Ishikawa (cell line): Measurements from ENCODE around the gene FAM107A.

Experiments
- EGR1 ChIP-seq: IDR thresholded peaks from 2 replicates; pipeline ENCODE4 v1.6.1; 2012
- EP300 ChIP-seq: IDR thresholded peaks from 2 replicates; pipeline ENCODE4 v1.6.1; 2012; ENCODE audit warnings: borderline replicate concordance

DNA sequence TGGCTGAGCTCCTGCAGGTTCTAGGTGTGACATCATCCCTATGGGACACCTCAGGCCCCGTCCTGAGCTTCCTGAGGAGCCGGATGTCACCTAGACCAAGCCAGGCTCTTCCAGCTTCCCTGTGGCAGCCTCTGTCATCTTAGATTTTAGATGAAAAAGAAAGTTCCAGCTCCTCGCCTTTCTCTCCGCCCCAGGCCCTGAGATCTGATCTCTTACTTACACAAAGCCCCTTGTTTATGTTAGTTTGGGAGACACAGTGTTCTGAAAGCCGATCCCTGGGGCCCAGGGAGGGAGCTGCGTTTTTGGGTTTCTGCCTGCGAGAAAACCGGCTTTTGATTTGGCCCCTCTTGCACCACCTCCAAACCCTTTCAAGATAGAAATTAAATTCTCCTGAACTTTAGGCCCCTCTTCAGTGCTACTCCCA, 40.2 kb upstream of the FAM107A start:
- TF ChIP-seq EP300 (no peak), EGR1 (no peak)
